Dendritic cell treated with granulocyte-macrophage colony-stimulating factor and Interleukin-4, amounts not matched to agents 40 ng/mL and 50 ng/mL, for 4 days (primary cell): Measurements from ENCODE around the gene RUSC2.
A peak's percentile ranks its signal among the peaks of the same experiment; 100 is the strongest.
"Not testable (repeated sequence)": the region's sequence is repeated elsewhere in the genome, so short reads cannot be mapped to it uniquely, and the experiment has no call there.

Experiments
- H3K27ac Mint-ChIP-seq: one replicate; pipeline ENCODE4 v1.8.0; 2022; ENCODE audit warnings: mild to moderate bottlenecking, mixed read lengths
- H3K27me3 Mint-ChIP-seq: one replicate; pipeline ENCODE4 v1.8.0; 2022; ENCODE audit warnings: mild to moderate bottlenecking, mixed read lengths
- H3K36me3 Mint-ChIP-seq: one replicate; pipeline ENCODE4 v1.8.0; 2022; ENCODE audit warnings: low read depth, mixed read lengths
- H3K4me1 Mint-ChIP-seq: one replicate; pipeline ENCODE4 v1.8.0; 2022; ENCODE audit warnings: low read depth, mixed read lengths
- H3K4me3 Mint-ChIP-seq: one replicate; pipeline ENCODE4 v1.8.0; 2022; ENCODE audit warnings: mild to moderate bottlenecking, moderate library complexity, mixed read lengths
- H3K9me3 Mint-ChIP-seq: one replicate; pipeline ENCODE4 v1.8.0; 2022; ENCODE audit warnings: mixed read lengths
- intact Hi-C: fragments of 100-400 bp; cut with micrococcal nuclease; formaldehyde crosslinking; loops from one replicate; pipeline ENCODE4 v1.15.0; 2022

RUSC2 gene

GRCh38 chr9:35481347-35481975, 8.4 kb upstream of the RUSC2 start:
- Mint-ChIP-seq H3K9me3 (no peaks in the 10 kb centered on the region), H3K27me3 (peaks cover 3% of the 10 kb centered on the region), H3K4me1 (no peaks in the 10 kb centered on the region), H3K27ac (no peak overlapping the region), H3K36me3 (no peaks in the 10 kb centered on the region), H3K4me3 (no peak overlapping the region)
- intact Hi-C loops, result loop anchor here (1.0 kb wide), 1 partner anchor 73 kb away; no protein-coding TSS in a partner anchor

GRCh38 chr9:35482071-35482470, 7.8 kb upstream of the RUSC2 start:
- intact Hi-C loops, result no loop called here
- no peak overlapping the region for H3K4me3 Mint-ChIP-seq
- H3K4me1 Mint-ChIP-seq, result peaks cover 3% of the 10 kb centered on the region
- H3K36me3 Mint-ChIP-seq, result no peaks in the 10 kb centered on the region
- no peak overlapping the region for H3K27ac Mint-ChIP-seq
- H3K9me3 Mint-ChIP-seq, result no peaks in the 10 kb centered on the region
- no peaks in the 10 kb centered on the region for H3K27me3 Mint-ChIP-seq

GRCh38 chr9:35484406-35484805, 5.5 kb upstream of the RUSC2 start:
- intact Hi-C loops, result no loop called here
- Mint-ChIP-seq H3K27ac (no peak overlapping the region), H3K9me3 (no peaks in the 10 kb centered on the region), H3K36me3 (no peaks in the 10 kb centered on the region), H3K4me3 (no peak overlapping the region), H3K27me3 (no peaks in the 10 kb centered on the region), H3K4me1 (peaks cover 13% of the 10 kb centered on the region)

GRCh38 chr9:35487081-35487480, 2.8 kb upstream of the RUSC2 start:
- Mint-ChIP-seq H3K27me3 (no peaks in the 10 kb centered on the region), H3K4me1 (peaks cover 35% of the 10 kb centered on the region), H3K36me3 (peaks cover 12% of the 10 kb centered on the region), H3K4me3 (no peak overlapping the region), H3K27ac (no peak overlapping the region), H3K9me3 (no peaks in the 10 kb centered on the region)
- intact Hi-C loops, result no loop called here

GRCh38 chr9:35488021-35488420, 1.9 kb upstream of the RUSC2 start:
- H3K4me1 Mint-ChIP-seq, result peaks cover 44% of the 10 kb centered on the region
- intact Hi-C loops, result loop anchor here (2.0 kb wide), 1 partner anchor 67 kb away; no protein-coding TSS in a partner anchor
- H3K9me3 Mint-ChIP-seq, result no peaks in the 10 kb centered on the region
- no peak overlapping the region for H3K27ac Mint-ChIP-seq
- H3K27me3 Mint-ChIP-seq, result no peaks in the 10 kb centered on the region
- no peak overlapping the region for H3K4me3 Mint-ChIP-seq
- peaks cover 12% of the 10 kb centered on the region for H3K36me3 Mint-ChIP-seq

GRCh38 chr9:35488566-35489312, 1.2 kb upstream of the RUSC2 start:
- intact Hi-C loops, result loop anchor here (2.0 kb wide), 1 partner anchor 66 kb away; no protein-coding TSS in a partner anchor
- Mint-ChIP-seq H3K4me3 (peak overlapping the region; percentile 90), H3K36me3 (peaks cover 12% of the 10 kb centered on the region), H3K9me3 (no peaks in the 10 kb centered on the region), H3K27ac (peak overlapping the region; percentile 87), H3K4me1 (peaks cover 46% of the 10 kb centered on the region), H3K27me3 (no peaks in the 10 kb centered on the region)

- no peaks in the 10 kb centered on the region for H3K27me3 Mint-ChIP-seq
- peaks cover 46% of the 10 kb centered on the region for H3K4me1 Mint-ChIP-seq
Measured at GRCh38 chr9:35490155-35490909, 421 bp downstream of the RUSC2 start.

GRCh38 chr9:35490910-35491465, 1.1 kb downstream of the RUSC2 start:
- intact Hi-C loops, result no loop called here
- Mint-ChIP-seq H3K9me3 (no peaks in the 10 kb centered on the region), H3K27ac (peak overlapping the region; percentile 87), H3K36me3 (peaks cover 12% of the 10 kb centered on the region), H3K27me3 (no peaks in the 10 kb centered on the region), H3K4me3 (peak overlapping the region; percentile 90), H3K4me1 (peaks cover 50% of the 10 kb centered on the region)

More at GRCh38 chr9:35490155-35490909, 421 bp downstream of the RUSC2 start:
- peak overlapping the region; percentile 87 for H3K27ac Mint-ChIP-seq
- no peaks in the 10 kb centered on the region for H3K9me3 Mint-ChIP-seq
- intact Hi-C loops, result no loop called here
- H3K4me3 Mint-ChIP-seq, result peak overlapping the region; percentile 90
- peaks cover 12% of the 10 kb centered on the region for H3K36me3 Mint-ChIP-seq

- H3K27ac Mint-ChIP-seq, intact Hi-C loops, H3K9me3 Mint-ChIP-seq, H3K4me3 Mint-ChIP-seq, H3K27me3 Mint-ChIP-seq: not testable (repeated sequence)
- Mint-ChIP-seq H3K4me1 (peaks cover 49% of the 10 kb centered on the region), H3K36me3 (peaks cover 12% of the 10 kb centered on the region)
Measured at GRCh38 chr9:35493119-35493518, 3.2 kb downstream of the RUSC2 start.

- intact Hi-C loops, result no loop called here
- peaks cover 32% of the 10 kb centered on the region for H3K4me1 Mint-ChIP-seq
- no peak overlapping the region for H3K27ac Mint-ChIP-seq
- no peak overlapping the region for H3K4me3 Mint-ChIP-seq
- no peaks in the 10 kb centered on the region for H3K27me3 Mint-ChIP-seq
- H3K36me3 Mint-ChIP-seq, result peaks cover under 1% of the 10 kb centered on the region
- no peaks in the 10 kb centered on the region for H3K9me3 Mint-ChIP-seq
Measured at GRCh38 chr9:35495984-35496383, 6.1 kb downstream of the RUSC2 start.

- H3K27me3 Mint-ChIP-seq, intact Hi-C loops, H3K36me3 Mint-ChIP-seq, H3K4me3 Mint-ChIP-seq, H3K4me1 Mint-ChIP-seq, H3K9me3 Mint-ChIP-seq, H3K27ac Mint-ChIP-seq: not testable (repeated sequence)
Measured at GRCh38 chr9:35498245-35498644, 8.3 kb downstream of the RUSC2 start.

GRCh38 chr9:35499029-35499700, 9.3 kb downstream of the RUSC2 start:
- no peak overlapping the region for H3K27ac Mint-ChIP-seq
- no peaks in the 10 kb centered on the region for H3K27me3 Mint-ChIP-seq
- H3K9me3 Mint-ChIP-seq, result no peaks in the 10 kb centered on the region
- no peaks in the 10 kb centered on the region for H3K36me3 Mint-ChIP-seq
- no peak overlapping the region for H3K4me3 Mint-ChIP-seq
- intact Hi-C loops, result no loop called here
- H3K4me1 Mint-ChIP-seq, result peaks cover 10% of the 10 kb centered on the region

- no peak overlapping the region for H3K4me3 Mint-ChIP-seq
- intact Hi-C loops, result no loop called here
- H3K36me3 Mint-ChIP-seq, result no peaks in the 10 kb centered on the region
- peaks cover 10% of the 10 kb centered on the region for H3K4me1 Mint-ChIP-seq
- H3K27me3 Mint-ChIP-seq, result no peaks in the 10 kb centered on the region
- no peak overlapping the region for H3K27ac Mint-ChIP-seq
- no peaks in the 10 kb centered on the region for H3K9me3 Mint-ChIP-seq
Measured at GRCh38 chr9:35499701-35500030, 9.8 kb downstream of the RUSC2 start.
